G401.6 (cell line): ENCODE measurements around the gene UBE3B.
"Not testable (repeated sequence)": the region's sequence is repeated elsewhere in the genome, so short reads cannot be mapped to it uniquely, and the experiment has no call there.

Experiments
- FAIRE-seq: peaks from 2 replicates; lab custom pipeline; 2012; peaks lifted over from hg19 to GRCh38; lab: Jason Lieb, UNC

The UBE3B gene

DNA sequence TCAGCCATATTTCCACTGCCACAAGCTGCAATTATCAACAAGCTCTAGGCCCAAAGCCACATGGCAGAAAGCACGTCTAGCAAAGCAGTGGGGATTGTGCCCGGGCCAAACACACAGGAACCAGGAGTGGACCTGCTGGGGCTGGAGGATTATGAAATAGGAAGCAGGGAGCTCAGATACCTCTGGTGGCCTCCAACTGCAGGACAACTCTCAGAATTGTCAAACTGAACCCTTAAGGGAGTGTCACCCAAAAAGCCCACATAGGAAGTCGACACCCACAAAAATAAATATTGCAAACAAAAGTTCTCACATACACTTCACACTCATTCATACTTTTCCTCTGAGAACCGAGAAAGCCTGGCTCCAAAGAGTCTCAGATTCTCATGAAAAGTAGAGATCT lies 26.5 kb upstream of the UBE3B start:
- FAIRE-seq = no peak

DNA sequence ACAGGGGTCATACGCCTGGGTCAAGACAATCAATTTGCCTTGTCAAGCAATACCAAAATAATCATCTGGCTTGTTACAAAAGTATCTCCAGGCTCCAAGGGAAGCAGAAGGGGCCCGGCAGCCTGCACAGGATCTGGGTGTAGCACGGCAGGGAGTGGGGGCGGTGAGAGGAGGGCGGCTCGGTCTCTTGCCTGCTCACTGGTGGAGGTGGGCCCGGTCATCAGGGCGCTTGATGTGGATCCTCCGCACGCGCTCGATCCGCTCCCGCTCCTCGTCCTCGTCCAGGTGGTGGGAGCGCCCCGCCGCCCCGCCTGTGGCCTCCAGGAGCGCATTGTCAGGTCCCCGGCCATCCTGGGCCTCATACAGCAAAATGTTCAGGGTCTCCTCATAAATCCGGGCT lies 26.0 kb upstream of the UBE3B start:
- no peak for FAIRE-seq

DNA sequence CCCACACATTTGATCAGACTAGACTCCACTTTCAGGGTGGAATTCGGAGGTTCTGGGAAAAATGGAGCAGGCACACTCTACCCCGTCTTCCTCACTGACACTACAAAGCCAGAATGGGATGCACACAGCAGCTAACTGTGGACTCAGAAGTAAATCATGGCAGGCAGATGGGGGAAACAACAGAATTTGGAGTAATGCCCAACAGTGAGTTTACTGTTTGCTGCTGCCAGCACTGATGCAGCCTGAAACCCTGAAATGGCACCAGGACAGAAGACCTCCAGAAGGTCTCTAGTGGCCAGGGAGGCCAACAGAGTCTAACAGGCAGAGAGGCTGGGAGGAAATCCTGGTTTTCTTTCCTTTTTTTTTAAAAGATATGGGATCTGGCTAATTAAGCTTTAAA lies 24.9 kb upstream of the UBE3B start:
- FAIRE-seq = no peak

DNA sequence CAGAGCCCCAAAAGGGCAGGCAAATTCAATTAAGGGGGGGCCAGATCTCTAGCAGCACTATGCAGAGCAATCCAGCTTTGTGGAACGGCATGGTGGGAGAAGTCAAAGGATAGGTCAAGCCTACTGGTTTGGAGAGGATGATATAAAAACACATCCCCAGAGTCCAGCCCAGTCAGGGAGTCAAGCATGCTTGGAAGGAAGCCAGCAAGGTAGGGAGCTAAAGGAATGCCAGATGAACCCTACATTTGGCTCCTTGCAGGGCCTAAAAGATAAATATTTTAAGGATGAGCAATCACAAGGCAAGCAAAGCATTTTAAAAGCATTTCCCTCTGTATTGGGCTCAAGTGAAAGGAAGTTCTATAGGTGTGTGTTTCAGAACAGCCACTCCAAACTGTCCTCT lies 21.7 kb upstream of the UBE3B start:
- no peak for FAIRE-seq

DNA sequence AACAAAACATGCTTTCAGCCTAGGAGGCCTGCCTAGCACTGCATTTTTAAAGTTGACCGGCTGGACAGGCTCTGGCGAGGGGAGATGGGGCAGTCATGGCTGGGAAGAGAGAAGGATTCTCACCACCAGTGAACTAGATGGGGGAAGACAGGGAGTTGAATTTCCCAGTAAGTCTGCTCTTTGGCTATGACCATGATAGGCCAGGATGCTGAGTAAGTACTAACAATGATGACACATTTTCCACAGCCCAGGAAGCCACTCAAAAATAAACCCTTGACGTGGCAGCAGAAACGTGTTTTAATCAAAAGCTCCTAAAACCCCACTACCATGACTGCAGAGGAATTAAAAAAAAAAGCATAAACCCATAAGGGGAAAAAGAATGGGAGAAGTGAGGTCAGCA lies 19.3 kb upstream of the UBE3B start:
- no peak for FAIRE-seq

DNA sequence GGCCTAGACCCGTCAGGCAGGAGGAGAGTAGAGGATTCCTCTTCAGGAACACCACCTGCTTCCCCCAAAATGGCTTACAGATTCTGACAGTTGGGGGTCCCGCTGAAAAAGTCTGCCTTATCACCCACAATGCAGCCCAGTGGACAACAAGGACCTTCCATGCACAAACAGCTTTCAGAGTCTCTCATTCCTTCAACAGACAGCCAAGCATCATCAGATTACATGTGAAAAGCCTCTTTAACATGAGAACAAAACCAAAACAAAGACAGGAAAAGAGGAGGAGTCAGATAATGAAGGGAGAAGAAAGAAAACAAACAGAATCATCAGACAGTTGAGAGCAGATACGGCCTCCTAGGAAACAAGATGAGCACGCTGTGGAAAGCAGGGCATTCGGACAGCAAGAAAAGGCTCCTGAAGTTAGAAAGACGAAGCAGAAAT lies 18.6 kb upstream of the UBE3B start:
- no peak for FAIRE-seq

DNA sequence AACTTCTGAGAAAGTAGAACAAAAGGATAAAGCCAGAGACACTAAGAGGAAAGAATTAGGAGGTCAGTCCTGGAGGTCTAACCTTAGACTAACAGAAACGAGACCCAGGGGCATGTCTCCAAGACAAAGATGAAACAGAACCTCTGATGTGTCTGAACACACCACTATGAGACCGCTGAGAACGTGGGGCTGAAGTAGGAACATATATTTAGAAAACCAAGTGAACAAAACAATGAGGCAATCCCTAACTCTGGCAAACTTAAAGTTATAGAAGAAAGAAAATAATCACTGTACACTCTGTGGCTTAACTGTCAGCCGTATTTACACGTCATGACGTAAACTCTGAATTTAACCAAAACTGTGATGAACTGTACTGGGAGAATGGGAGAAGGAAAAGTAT lies 18.2 kb upstream of the UBE3B start:
- no peak for FAIRE-seq

DNA sequence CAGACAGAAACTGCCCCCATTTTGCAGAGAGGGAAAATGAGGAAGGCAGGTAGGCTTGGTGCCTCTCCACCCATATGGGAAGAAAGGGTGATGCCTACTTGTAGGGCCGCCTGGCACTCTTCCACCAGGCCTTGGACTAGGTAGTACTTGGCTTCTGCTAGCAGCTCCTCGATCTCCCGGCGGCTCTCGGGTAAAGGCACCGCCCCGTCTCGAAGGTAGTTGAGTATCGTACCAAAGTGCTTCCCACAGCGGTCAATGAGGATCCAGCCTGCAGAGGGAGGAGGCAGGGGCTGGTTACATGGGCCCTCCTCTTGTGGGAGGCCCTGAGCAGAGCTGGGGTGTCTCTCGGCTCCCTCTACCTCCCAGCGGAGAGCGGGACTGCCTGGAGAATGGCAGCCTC lies 16.9 kb upstream of the UBE3B start:
- FAIRE-seq = no peak

DNA sequence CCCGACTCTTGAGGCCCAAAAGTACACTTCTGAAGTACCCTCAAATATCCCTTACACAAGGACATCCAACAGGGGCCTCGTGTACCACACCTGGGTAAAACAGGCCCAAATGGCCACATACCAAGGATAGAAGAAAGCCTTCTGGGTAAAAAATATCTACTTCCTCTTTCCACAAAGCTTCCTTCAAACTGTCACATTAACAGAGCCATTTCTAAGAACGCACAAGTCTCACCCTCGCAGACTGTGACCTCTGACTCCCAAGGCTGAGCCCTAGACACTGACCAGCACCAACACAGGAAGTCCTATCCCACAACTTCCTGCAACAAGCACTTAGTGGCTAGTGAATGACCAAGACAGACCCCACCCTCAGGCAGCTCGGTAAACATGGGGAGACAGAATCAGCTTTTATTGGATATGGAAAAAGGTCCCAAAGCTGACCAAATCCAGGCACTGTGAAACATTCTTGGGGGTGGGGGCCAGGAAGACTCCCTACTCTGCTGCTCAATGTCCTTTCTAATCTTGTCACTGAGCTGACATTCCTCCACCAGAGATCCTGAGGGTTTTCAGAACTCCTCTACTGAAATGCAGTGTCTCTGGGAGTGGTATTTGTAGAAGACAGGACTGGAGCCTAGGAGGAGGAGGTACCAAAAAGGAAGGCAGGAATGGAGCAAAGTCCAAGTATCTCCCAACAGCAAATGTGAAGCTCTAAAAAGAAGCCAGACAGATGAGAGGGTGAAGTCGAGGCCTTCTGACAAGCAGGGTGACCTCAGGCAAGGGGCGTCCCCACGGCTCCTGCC lies 16.2 kb upstream of the UBE3B start:
- no peak for FAIRE-seq

DNA sequence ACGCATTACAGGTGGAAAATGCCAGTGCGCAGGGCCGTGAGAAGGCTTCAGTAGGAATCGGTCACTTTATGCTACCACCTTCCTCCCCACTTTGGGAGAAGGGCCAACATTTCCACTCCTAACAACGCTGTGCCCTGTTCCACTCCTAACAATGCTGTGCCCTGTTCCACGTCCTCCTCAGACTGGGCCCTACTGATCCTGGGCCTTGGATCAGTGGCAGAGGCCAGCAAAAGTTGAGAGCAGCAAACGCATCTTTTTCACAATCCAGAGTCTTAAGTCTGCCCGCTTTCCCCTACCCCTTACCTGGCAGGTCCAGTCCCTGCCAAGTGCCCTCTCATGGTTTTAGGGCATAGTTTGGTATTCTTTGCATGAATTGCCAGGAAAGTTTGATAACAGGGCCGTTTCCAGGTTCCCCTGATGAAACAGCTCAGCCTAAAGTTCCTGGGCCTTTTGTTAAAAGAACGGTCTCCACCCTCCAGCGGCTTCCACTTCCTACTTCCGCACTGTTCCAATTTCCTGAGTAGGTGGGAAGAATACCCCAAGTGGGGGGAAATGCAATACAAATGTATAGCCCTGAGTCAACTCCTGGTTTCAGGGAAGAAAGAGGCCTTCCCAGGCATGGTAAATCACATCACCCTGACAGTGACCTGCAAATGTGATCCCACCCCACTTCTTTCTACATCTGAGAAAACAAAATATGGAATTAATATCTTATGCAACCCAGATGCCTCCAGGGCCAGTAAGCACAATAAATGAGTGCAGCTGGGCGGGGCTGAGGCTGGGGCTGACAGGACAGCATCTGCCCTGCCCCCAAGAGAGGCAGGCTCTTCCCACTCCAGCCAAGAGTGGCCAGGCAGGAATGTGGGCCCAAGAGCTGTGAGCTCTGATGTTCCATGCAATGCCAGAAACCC lies 15.3 kb upstream of the UBE3B start:
- FAIRE-seq = no peak

DNA sequence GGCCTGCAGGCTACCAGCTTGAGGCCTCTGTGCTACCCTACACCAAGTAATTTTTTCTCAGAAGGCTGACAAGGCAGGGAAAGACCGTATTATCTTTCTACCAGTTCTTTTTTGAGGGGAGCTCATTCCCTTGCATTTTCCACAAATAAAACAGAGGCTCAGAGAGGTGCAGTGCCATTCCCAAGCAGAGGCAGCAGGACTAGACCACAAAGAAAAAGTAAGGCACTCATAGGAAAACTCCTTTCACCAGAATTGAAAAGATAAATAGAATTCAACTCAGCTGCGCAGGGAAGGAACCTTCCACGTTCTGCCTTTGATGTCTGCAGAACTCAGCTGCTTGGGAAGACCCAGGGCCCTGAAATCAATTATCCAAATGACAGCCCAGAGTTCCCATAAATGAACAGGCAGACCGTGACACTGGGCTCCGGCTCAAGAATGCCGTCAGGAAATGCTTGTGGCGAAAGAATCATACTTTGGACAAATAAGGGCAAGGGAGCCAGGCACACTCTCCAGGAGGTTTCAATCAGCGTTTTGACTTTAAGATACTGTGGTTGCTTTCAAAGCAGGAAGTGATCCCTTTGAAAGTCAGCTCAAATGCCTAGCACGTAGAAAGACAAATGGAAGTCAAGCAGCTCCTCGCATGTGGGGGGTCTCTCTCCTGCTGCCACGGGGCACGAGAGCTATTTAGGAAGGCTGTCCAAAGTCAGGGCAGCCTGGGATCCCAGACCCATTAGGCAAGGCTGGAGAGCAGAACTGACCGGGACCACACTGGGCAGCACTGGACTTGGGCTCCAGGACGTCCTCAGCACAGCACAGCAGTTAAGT lies 14.4 kb upstream of the UBE3B start:
- no peak for FAIRE-seq

DNA sequence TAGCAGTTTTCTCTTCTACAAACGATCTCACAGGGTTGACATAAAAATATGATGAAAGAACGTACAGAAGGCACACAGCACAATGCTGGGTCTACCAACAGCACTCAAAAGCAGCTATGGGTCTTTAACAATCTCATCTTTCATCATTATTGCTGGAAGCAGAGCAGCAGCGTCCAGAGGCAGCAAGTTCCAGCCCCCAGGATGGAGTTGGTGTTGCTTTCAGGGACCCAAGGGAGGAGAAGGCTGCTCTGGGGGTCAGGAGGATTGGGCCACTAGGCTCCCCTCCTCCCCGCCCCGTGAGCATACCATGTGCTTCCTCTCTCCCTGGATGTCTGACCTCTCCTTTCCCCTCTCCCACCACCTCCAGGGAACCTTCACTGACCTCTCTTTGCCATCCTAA lies 13.7 kb upstream of the UBE3B start:
- FAIRE-seq = no peak

DNA sequence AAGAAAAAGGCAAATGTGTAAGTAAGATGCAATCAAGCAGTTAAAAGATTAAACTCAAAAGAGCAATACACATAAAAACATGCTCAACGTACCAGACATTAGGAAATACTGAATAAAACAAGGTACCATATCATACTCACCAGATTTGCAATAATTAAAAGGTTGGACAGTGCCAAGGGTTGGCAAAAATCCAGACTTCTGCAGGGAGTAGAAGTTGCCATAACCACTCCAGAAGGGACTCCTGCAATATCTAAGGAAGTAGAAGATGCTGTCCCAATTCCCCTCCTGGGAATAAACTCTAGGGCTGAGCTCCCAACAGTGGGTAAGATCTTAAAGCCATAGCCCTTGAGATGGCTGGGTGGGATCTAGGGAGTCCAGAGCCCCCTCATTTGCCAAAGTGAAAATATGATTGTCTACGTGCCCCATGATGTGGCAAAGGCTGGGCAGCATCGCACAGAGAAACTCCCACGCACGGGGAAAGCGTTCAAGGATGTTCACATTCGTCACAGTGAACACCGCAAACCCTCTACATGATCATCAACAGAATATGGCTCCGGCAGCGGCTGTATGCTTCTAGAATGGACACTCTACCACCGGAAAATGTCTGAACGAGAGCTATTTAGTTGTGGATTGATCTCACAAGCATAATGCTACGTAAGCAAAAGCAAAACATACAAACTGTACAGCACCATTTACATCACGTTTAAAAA lies 12.6 kb upstream of the UBE3B start:
- no peak for FAIRE-seq

DNA sequence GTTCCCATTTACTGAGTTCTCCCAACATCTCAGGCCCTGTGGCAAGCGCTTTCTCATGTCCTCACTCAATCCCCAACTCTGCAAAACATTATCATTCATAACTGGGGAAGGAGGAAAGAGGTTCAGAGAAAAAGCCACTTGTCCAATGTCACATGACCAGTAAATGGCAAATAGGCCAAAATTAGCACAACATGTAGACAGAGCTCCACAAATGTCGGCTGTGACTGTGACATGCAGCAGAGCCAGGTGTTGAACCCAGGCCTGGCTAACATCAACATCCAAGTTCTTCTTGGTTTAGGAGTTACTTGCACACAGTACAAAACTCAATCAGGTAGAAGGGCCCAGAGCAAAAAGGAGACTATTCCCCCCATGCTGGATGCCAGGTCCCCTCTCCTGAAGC lies 11.1 kb upstream of the UBE3B start:
- no peak for FAIRE-seq

DNA sequence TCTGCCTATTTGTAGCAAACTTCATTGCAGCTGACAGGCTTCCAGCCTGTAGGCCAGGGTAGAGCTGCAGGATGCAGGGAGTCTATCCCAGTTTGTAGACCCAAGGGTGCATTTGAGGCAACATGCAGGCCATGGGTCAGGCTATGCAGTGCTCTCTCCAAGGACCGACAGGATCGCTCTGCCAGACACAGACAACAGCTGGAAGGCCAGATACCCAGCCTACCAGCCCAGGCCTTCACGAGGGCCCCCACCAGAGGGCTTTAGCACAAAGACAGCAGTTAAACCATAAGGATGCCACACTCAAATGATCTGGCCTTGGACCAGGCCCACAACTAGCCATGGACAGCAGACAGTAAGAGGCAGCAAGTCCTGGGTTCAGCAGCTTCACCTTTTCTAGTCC lies 10.6 kb upstream of the UBE3B start:
- FAIRE-seq = no peak

DNA sequence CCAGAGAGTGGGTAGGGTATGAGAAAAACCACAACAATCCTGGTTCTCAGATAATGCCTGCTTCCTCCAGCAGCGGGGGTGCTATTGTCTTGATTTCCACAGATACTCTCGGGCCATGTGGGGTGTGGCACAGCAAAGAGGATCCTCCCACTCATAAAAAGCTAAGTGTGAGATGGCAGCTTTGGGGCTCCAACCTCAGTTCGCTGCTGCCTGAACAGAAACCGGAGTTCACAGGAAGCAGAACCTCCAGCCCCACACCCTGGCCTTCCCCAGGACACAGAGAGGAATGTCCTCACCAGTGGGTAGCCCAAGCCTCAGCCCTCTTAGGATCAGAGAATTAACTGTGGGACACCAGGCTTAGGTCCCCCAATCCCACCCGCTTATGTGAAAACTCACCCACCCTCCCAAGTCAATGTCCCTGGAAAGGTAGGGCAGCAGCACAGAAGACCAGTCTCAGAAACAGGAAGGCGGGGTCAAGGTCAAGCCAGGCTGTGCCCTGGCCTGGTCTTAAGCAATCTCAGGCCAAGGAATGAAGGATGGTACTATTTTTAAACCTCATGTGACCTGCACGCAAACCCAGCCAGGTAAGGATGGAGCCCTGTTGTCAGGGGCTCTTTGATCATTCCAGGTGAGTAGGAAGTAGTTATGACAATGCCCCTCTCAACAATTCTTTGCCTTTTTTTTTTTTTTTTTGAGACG lies 9.3 kb upstream of the UBE3B start:
- FAIRE-seq = no peak

DNA sequence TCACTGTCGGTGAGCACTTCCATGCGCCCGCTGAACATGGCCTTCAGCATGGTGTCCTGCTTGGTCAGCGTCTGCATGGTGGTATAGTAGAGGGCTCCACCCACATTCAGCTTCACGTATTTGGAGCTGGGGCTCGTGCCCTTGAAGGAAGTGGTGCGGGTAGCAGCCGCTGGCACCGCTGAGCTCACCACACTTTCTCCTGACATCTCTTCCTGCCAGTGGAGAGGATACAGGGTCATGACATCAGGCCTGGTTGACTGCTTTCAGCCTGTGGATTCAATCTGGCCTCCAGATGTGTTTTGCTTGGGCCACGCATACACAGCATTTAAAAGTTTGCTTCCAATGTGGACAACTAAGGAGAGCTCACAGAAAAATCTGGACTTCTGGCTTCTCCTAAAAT lies 7.9 kb upstream of the UBE3B start:
- no peak for FAIRE-seq

DNA sequence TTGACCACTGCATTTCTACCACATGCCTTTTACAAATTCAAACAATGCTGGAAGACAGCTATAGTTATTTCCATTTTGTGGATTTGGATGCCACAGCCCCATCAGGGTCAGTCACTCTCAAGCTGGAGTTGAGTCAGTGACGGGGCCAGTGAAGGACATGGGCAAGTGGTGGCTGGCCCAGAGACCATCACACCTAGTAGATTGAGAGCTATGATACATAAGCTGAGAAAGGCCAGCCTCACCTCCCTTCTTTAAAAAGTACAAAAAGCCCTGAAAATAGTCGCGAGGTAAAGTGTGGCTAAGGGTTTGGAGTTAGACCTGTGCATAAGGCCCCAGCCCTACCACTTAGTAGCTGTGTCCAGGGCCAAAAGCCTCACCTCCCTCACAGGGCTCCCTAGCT lies 4.4 kb upstream of the UBE3B start:
- no peak for FAIRE-seq

DNA sequence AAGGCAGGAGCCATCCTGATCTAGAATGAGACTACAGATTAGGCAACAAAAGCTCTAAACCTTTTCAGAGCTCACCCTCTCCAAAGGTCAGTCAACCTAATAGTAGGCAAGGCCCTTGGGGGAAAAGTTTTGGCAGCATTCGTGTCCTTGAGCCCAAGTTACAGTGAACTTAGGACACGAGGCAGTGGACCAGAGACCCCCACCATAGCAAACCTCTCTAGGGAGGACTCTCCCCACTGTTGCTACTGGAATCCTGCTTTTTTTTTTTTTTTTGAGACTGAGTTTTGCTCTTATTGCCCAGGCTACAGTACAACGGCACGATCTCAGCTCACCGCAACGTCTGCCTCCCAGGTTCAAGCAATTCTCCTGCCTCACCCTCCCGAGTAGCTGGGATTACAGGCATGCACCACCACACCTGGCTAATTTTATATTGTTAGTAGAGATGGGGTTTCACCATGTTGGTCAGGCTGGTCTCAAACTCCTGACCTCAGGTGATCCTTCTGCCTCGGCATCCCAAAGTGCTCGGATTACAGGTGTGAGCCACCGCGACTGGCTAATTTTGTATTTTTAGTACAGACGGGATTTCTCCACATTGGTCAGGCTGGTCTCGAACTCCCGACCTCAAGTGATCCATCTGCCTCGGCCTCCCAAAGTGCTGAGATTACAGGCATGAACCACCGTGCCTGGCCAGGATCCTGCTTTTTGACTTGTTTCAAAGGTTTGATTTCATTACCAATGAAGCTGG lies 3.7 kb upstream of the UBE3B start:
- not testable (repeated sequence) for FAIRE-seq

DNA sequence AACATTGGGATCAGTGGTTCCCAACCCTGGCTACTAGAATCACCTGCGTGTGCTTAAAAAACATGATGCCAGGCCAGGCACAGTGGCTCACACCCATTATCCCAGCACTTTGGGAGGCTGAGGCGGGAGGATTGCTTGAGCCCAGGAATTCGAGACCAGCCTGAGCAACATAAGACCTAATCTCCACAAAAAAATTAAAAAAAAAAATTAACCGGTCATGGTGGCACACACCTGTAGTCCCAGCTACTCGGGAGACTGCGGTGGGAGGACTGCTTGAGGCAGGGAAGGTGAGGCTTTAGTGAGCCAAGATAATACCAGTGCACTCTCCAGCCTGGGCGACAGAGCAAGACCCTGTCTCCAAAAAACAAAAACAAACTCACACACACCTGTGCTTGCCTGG lies 2.3 kb upstream of the UBE3B start:
- no peak for FAIRE-seq
